ENCODE results near the gene USP51.

DNA sequence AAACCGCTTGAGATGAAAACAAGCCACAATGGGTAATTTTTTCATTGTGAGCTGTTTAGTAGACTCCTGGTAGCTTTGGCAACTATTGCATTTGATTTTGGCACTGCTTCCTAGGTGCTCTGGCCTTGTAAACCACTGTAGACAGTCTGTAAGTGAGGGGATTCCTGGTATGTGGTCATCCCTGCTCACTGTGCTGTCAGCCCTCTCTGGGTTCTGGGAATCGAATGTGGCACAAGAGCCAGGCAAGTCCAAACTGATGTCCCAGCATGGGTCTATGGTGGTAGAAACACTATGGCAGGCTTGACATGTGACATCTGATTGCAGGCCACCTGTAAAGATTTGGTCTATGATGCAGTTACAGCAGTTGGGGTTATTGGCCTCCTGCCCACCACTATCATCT is 2.5 kb downstream of the USP51 start:
- TF ChIP-seq CTCF (IDR thresholded peaks at IDR 0.05; ENCODE audit: low read length) (no peak), EZH2 (optimal IDR thresholded peaks at IDR 0.05; ENCODE audit: low read depth, low read length) (no peak), EZH2phosphoT487 (IDR thresholded peaks at IDR 0.05; ENCODE audit: low read length) (no peak)
